ENCODE measurements around the gene APAF1.

APAF1 gene

DNA sequence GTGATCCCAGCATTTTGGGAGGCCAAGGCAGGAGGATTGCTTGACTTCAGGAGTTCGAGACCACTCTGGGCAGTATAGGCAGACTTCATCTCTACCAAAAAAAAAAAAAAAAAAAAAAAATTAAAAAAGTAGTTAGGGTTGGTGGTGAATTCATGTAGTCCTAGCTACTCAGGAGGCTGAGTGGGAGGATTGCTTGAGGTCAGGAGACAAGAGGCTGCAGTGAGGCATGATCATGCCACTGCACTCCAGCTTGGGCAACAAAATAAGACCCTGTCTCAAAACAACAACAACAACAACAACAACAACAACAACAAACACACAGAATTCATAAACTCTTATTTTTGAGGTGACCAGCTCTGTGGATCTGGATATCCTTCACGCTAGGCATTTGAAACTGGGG lies 34.5 kb upstream of the APAF1 start:
- Histone ChIP-seq H3K4me1 (ENCODE audit: low read depth, poor library complexity, severe bottlenecking) (no peaks in the 10 kb centered on the region), H3K27me3 (ENCODE audit: insufficient read depth, low read depth) (no peaks in the 10 kb centered on the region), H3K27ac (no peak overlapping the region), H3K79me2 (ENCODE audit: insufficient read depth, low read depth) (no peaks in the 10 kb centered on the region), H4K20me1 (ENCODE audit: insufficient read depth) (no peaks in the 10 kb centered on the region), H3K36me3 (ENCODE audit: insufficient read depth) (no peaks in the 10 kb centered on the region), H3K9ac (no peak overlapping the region), H3K4me2 (no peak overlapping the region), H2AFZ (ENCODE audit: low read depth) (no peak overlapping the region), H3K4me3 (IDR thresholded peaks at IDR 0.05; ENCODE audit: insufficient read depth, low read depth, low read length) (no peak overlapping the region)
- TF ChIP-seq, protein P1, sequence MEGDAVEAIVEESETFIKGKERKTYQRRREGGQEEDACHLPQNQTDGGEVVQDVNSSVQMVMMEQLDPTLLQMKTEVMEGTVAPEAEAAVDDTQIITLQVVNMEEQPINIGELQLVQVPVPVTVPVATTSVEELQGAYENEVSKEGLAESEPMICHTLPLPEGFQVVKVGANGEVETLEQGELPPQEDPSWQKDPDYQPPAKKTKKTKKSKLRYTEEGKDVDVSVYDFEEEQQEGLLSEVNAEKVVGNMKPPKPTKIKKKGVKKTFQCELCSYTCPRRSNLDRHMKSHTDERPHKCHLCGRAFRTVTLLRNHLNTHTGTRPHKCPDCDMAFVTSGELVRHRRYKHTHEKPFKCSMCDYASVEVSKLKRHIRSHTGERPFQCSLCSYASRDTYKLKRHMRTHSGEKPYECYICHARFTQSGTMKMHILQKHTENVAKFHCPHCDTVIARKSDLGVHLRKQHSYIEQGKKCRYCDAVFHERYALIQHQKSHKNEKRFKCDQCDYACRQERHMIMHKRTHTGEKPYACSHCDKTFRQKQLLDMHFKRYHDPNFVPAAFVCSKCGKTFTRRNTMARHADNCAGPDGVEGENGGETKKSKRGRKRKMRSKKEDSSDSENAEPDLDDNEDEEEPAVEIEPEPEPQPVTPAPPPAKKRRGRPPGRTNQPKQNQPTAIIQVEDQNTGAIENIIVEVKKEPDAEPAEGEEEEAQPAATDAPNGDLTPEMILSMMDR (conservative IDR thresholded peaks at IDR 0.05; ENCODE audit: low read depth, low read length), result no peak

DNA sequence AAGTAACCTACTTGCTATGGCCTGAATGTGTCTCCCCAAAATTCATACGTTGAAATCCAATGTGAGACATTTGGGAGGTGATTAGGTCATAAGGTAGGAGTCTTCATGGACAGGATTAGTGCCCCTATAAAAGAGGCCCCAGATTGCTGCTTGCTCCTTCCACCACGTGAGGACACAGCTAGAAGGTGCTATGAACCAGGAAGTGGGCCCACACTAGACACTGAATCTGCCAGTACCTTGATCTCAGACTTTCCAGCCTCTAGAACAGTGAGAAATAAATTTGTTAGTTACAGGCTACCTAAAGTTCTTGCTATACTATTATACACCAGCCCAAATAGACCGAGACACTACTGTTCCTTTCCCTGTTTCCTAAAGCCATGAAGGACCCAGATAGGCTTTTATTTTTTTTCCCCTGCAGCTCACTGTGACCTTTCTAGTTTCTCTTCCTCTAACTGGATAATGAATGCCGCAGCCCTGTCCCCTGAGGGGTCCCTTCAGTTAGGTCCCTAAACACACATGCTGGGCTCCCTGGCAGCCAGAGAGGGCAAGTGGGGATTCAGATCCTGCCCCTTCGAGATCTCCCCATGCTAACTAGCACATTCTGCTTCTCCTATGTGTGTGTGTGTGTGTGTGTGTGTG lies 32.3 kb upstream of the APAF1 start:
- H3K27me3 ChIP-seq (ENCODE audit: insufficient read depth, low read depth), result no peaks in the 10 kb centered on the region
- H3K79me2 ChIP-seq (ENCODE audit: insufficient read depth, low read depth), result no peaks in the 10 kb centered on the region
- no peak overlapping the region for H3K4me2 ChIP-seq
- TF ChIP-seq, protein P1 (conservative IDR thresholded peaks at IDR 0.05; ENCODE audit: low read depth, low read length), result no peak
- no peak overlapping the region for H2AFZ ChIP-seq (ENCODE audit: low read depth)
- H3K4me3 ChIP-seq (IDR thresholded peaks at IDR 0.05; ENCODE audit: insufficient read depth, low read depth, low read length), result no peak overlapping the region
- no peaks in the 10 kb centered on the region for H3K4me1 ChIP-seq (ENCODE audit: low read depth, poor library complexity, severe bottlenecking)
- H3K27ac ChIP-seq, result no peak overlapping the region
- H3K9ac ChIP-seq, result no peak overlapping the region
- no peaks in the 10 kb centered on the region for H3K36me3 ChIP-seq (ENCODE audit: insufficient read depth)
- no peaks in the 10 kb centered on the region for H4K20me1 ChIP-seq (ENCODE audit: insufficient read depth)

DNA sequence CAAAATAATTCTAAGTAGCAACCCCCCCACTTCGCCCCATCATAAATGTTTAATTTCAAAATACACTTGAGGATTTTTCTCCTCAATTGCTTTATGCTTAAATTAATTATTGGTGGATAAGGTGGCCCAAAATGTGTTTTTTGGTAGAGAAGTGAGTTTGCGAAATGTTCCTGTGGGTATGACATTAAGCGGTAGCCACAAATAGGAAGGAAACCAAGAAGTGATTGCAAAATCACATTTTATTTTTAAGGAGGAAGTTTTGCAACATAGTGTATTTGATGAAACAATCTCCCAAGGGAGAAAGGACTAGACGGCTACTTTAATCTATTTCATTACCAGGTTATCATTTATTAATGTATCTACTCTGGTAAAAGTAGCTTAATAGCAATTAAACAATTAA lies 26.1 kb upstream of the APAF1 start:
- H3K27me3 ChIP-seq (ENCODE audit: insufficient read depth, low read depth), result no peaks in the 10 kb centered on the region
- no peak overlapping the region for H3K27ac ChIP-seq

DNA sequence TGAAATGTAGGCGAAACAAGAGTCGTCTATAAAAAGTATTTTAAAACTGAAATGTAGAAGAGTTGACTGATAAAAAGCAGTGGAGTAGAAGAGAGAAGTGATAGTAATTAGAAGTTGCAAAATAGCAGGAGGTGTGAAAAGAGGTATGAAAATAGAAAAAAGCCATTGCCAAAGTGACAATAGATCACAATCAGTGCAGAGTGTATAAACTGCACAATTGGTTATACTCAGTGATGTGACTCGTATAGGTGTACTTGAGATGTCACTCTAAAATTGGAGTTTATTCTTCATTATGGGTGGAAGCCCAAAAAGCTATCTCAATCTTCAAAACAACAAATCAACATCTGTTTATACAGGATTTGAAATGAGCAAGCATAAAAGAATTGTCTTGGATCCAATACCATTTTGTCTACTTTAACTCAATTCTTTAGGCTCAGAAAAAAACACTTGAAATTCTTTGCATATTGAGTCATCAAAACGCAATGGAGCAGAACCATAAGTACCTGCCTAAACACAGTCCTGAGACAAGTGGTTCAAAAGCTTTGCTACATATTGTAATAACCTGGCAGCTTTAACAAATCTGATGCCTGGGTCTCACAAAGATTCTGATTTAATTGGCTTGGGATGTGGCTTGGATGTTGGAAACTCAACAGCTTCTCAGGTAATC lies 9.3 kb upstream of the APAF1 start:
- no peak overlapping the region for H3K27ac ChIP-seq
- peaks cover 2% of the 10 kb centered on the region; the same call in 1 of the 2 replicates for H3K79me2 ChIP-seq (ENCODE audit: insufficient read depth, low read depth)
- no peaks in the 10 kb centered on the region for H3K4me1 ChIP-seq (ENCODE audit: low read depth, poor library complexity, severe bottlenecking)
- H3K36me3 ChIP-seq (ENCODE audit: insufficient read depth), result 0 out of 2 replicates have a peak, but pooled peaks cover 5% of the 10 kb centered on the region
- no peak overlapping the region for H3K4me2 ChIP-seq
- H3K4me3 ChIP-seq (IDR thresholded peaks at IDR 0.05; ENCODE audit: insufficient read depth, low read depth, low read length), result no peak overlapping the region
- H2AFZ ChIP-seq (ENCODE audit: low read depth), result no peak overlapping the region
- no peaks in the 10 kb centered on the region for H4K20me1 ChIP-seq (ENCODE audit: insufficient read depth)
- TF ChIP-seq, protein P1 (conservative IDR thresholded peaks at IDR 0.05; ENCODE audit: low read depth, low read length), result no peak
- no peak overlapping the region for H3K9ac ChIP-seq
- no peaks in the 10 kb centered on the region for H3K27me3 ChIP-seq (ENCODE audit: insufficient read depth, low read depth)

More for the DNA sequence above, 26.1 kb upstream of the APAF1 start:
- Histone ChIP-seq H3K9ac (no peak overlapping the region), H3K36me3 (ENCODE audit: insufficient read depth) (no peaks in the 10 kb centered on the region), H4K20me1 (ENCODE audit: insufficient read depth) (no peaks in the 10 kb centered on the region), H3K4me3 (IDR thresholded peaks at IDR 0.05; ENCODE audit: insufficient read depth, low read depth, low read length) (no peak overlapping the region), H3K4me1 (ENCODE audit: low read depth, poor library complexity, severe bottlenecking) (no peaks in the 10 kb centered on the region), H2AFZ (ENCODE audit: low read depth) (no peak overlapping the region), H3K4me2 (no peak overlapping the region), H3K79me2 (ENCODE audit: insufficient read depth, low read depth) (no peaks in the 10 kb centered on the region)
- TF ChIP-seq, protein P1 (conservative IDR thresholded peaks at IDR 0.05; ENCODE audit: low read depth, low read length), result no peak

Measured in KMS-11 (cell line).